SK-N-SH (cell line): Measurements from ENCODE around the gene CFAP20DC. TPM values are rescaled to one million over a fixed set of nuclear protein-coding genes. Genes with fewer than 3 reads are reported as not detected.

Source experiments
- CTCF ChIA-PET: fragments of 300-600, 350-600 bp; formaldehyde crosslinking; extraction: SDS; loops from one replicate; lab custom pipeline; 2021; lab: Yijun Ruan, JAX
- POLR2A ChIA-PET: fragments of 350-600 bp; sonication (Branson Sonifier 250); formaldehyde crosslinking; extraction: SDS; loops from one replicate; lab custom pipeline; 2020; ENCODE audit warnings: antibody characterized with exemption, inconsistent platforms; lab: Yijun Ruan, JAX
- DNase-seq: peaks from one replicate; pipeline ENCODE4 v3.0.0; 2012
- H2AFZ ChIP-seq: fragments of 200-600 bp; sonication (generic); 2 replicates; pipeline ENCODE4 v1.8.1; 2016; ENCODE audit warnings: antibody characterized with exemption, mild to moderate bottlenecking, low read depth
- H3F3A ChIP-seq: fragments of 200-600 bp; sonication (generic); replicated peaks from 2 replicates; pipeline ENCODE3; 2016; ENCODE audit warnings: antibody characterized with exemption, mild to moderate bottlenecking; ENCODE audit not compliant: insufficient read depth
- H3K27ac ChIP-seq, 2 experiments: fragments of 200-500 bp in 1 of 2; fragments of 200-600 bp in 1 of 2; sonication (Bioruptor generic) in 1 of 2; sonication (generic), shearing (Covaris generic) in 1 of 2; 2 replicates each; pipeline versions ENCODE4 v1.5.1 to v1.6.1; 2014 to 2016; ENCODE audit warnings: low read depth in 2 of 2, inconsistent platforms in 1 of 2, low read length in 1 of 2, mild to moderate bottlenecking in 1 of 2, mixed read lengths in 1 of 2
- H3K27me3 ChIP-seq: fragments of 200-600 bp; sonication (generic), shearing (Covaris generic); 2 replicates; pipeline ENCODE4 v1.6.1; 2016; ENCODE audit warnings: mixed run types; ENCODE audit not compliant: insufficient read depth
- H3K36me3 ChIP-seq, 2 experiments: fragments of 200-500 bp in 1 of 2; fragments of 200-600 bp in 1 of 2; sonication (Bioruptor generic) in 1 of 2; sonication (generic) in 1 of 2; replicated peaks in 1 of 2; 2 replicates each; pipeline versions ENCODE3 to v1.5.1; 2014 to 2016; ENCODE audit warnings: low read length in 1 of 2, mild to moderate bottlenecking in 1 of 2; ENCODE audit not compliant: insufficient read depth in 2 of 2, control insufficient read depth in 1 of 2
- H3K4me1 ChIP-seq, 2 experiments: fragments of 200-500 bp in 1 of 2; fragments of 200-600 bp in 1 of 2; sonication (Bioruptor generic) in 1 of 2; sonication (generic), shearing (Covaris generic) in 1 of 2; 2 replicates each; pipeline versions ENCODE4 v1.5.1 to v1.6.1; 2014 to 2016; ENCODE audit warnings: low read depth in 1 of 2, low read length in 1 of 2, mixed run types in 1 of 2; ENCODE audit not compliant: insufficient read depth in 2 of 2, control insufficient read depth in 1 of 2
- H3K4me2 ChIP-seq: fragments of 200-600 bp; sonication (generic), shearing (Covaris generic); 2 replicates; pipeline ENCODE4 v1.6.1; 2017; ENCODE audit warnings: mixed run types
- H3K4me3 ChIP-seq, 2 experiments: fragments of 200-500 bp in 1 of 2; fragments of 200-600 bp in 1 of 2; sonication (Bioruptor generic) in 1 of 2; sonication (generic), shearing (Covaris generic) in 1 of 2; 2 replicates each; pipeline versions ENCODE4 v1.5.1 to v1.8.1; 2014 to 2016; ENCODE audit warnings: low read depth in 2 of 2, inconsistent platforms in 1 of 2, low read length in 1 of 2, mild to moderate bottlenecking in 1 of 2, mixed read lengths in 1 of 2, moderate library complexity in 1 of 2
- H3K79me2 ChIP-seq: fragments of 200-600 bp; sonication (generic); 2 replicates; pipeline ENCODE4 v1.8.1; 2017; ENCODE audit warnings: mild to moderate bottlenecking; ENCODE audit not compliant: insufficient read depth
- H3K9ac ChIP-seq: fragments of 200-600 bp; sonication (generic); 2 replicates; pipeline ENCODE4 v1.6.1; 2017; ENCODE audit warnings: mixed run types
- H3K9me2 ChIP-seq: fragments of 200-600 bp; sonication (generic); 2 replicates; pipeline ENCODE4 v1.6.1; 2017; ENCODE audit warnings: mixed run types
- H3K9me3 ChIP-seq: fragments of 200-600 bp; sonication (generic); 2 replicates; pipeline ENCODE4 v1.6.1; 2017; ENCODE audit warnings: mixed run types, mild to moderate bottlenecking, moderate library complexity
- H4K20me1 ChIP-seq: fragments of 200-600 bp; sonication (generic); 2 replicates; pipeline ENCODE4 v1.6.1; 2017; ENCODE audit warnings: mild to moderate bottlenecking, mixed run types; ENCODE audit not compliant: insufficient read depth
- CHD2 ChIP-seq: fragments of 150-350 bp; IDR thresholded peaks from 2 replicates; pipeline ENCODE4 v1.6.1; 2018; ENCODE audit warnings: low read length; ENCODE audit not compliant: partially characterized antibody
- EP300 ChIP-seq, 2 experiments: IDR thresholded peaks; 2 replicates each; pipeline versions ENCODE4 v1.4.0 to v1.6.1; 2012; ENCODE audit warnings: borderline replicate concordance in 1 of 2, low read depth in 1 of 2, low read length in 1 of 2
- EZH2phosphoT487 ChIP-seq: fragments of 200-600 bp; sonication (generic); IDR thresholded peaks from 2 replicates; pipeline ENCODE4 v1.6.1; 2017; ENCODE audit warnings: low read depth, mixed run types, mild to moderate bottlenecking, antibody characterized with exemption, moderate library complexity, borderline replicate concordance
- FOSL2 ChIP-seq: IDR thresholded peaks from 2 replicates; pipeline ENCODE4 v1.4.0; 2012; ENCODE audit warnings: low read depth, mild to moderate bottlenecking, moderate library complexity, borderline replicate concordance
- FOXJ3 ChIP-seq: sonication (generic); formaldehyde crosslinking; IDR thresholded peaks from 2 replicates; pipeline ENCODE4 v1.5.1; 2020; ENCODE audit warnings: mild to moderate bottlenecking, missing genetic modification reagents
- GABPA ChIP-seq: IDR thresholded peaks from 2 replicates; pipeline ENCODE4 v1.4.0; 2012; ENCODE audit warnings: low read depth, mild to moderate bottlenecking
- GATA2 ChIP-seq: sonication (generic); formaldehyde crosslinking; IDR thresholded peaks from 2 replicates; pipeline ENCODE4 v1.5.0; 2020; ENCODE audit warnings: mild to moderate bottlenecking, missing genetic modification reagents
- MEF2A ChIP-seq: IDR thresholded peaks from 2 replicates; pipeline ENCODE4 v1.4.0; 2012; ENCODE audit warnings: low read depth, borderline replicate concordance
- NFIC ChIP-seq: IDR thresholded peaks from 2 replicates; pipeline ENCODE4 v1.4.0; 2012; ENCODE audit warnings: borderline replicate concordance
- NRF1 ChIP-seq: IDR thresholded peaks from 2 replicates; pipeline ENCODE4 v1.6.1; 2012; ENCODE audit warnings: low read depth, mild to moderate bottlenecking, low read length
- POLR2AphosphoS5 ChIP-seq: IDR thresholded peaks from 2 replicates; pipeline ENCODE4 v1.6.1; 2012; ENCODE audit warnings: low read depth, low read length
- RAD21 ChIP-seq: IDR thresholded peaks from 2 replicates; pipeline ENCODE4 v1.6.1; 2012; ENCODE audit warnings: mild to moderate bottlenecking, low read length
- RCOR1 ChIP-seq: fragments of 150-350 bp; IDR thresholded peaks from 2 replicates; pipeline ENCODE4 v1.6.1; 2017; ENCODE audit warnings: antibody characterized with exemption, low read length
- RFX5 ChIP-seq: IDR thresholded peaks from 2 replicates; pipeline ENCODE4 v1.6.1; 2012; ENCODE audit warnings: mild to moderate bottlenecking, improper control_type of control experiment, low read length
- SIN3A ChIP-seq: IDR thresholded peaks from 2 replicates; pipeline ENCODE4 v1.6.1; 2012; ENCODE audit warnings: low read depth, mild to moderate bottlenecking, low read length, moderate library complexity, borderline replicate concordance
- SMC3 ChIP-seq: IDR thresholded peaks from 2 replicates; pipeline ENCODE4 v1.6.1; 2012; ENCODE audit warnings: low read depth, low read length, improper control_type of control experiment
- TCF12 ChIP-seq: IDR thresholded peaks from 2 replicates; pipeline ENCODE4 v1.4.0; 2012
- TEAD4 ChIP-seq: IDR thresholded peaks from 2 replicates; pipeline ENCODE4 v1.4.0; 2012; ENCODE audit warnings: mild to moderate bottlenecking, borderline replicate concordance; ENCODE audit not compliant: insufficient read depth
- YY1 ChIP-seq: IDR thresholded peaks from 2 replicates; pipeline ENCODE4 v1.4.0; 2012; ENCODE audit warnings: low read depth, mild to moderate bottlenecking
- WGBS: methylation state at CpG from one replicate; pipeline ENCODE4 v1.1.6; 2017; ENCODE audit warnings: low lambda C conversion rate; 5-methylcytosine and 5-hydroxymethylcytosine counted together
- polyA plus RNA-seq, 3 experiments: library from polyadenylated mRNA; depleted of rRNA; stranded (reverse); fragments of >200 nt; gene quantifications; 2 replicates each; pipeline ENCODE4 v1.2.3, GENCODE V29; 2012
- TF ChIP-seq, protein P1 (sequence below): IDR thresholded peaks from 2 replicates; pipeline ENCODE4; 2012
- TF ChIP-seq, protein P2 (sequence below): fragments of 150-350 bp; IDR thresholded peaks from 2 replicates; pipeline ENCODE4 v1.6.1; 2016; ENCODE audit warnings: mild to moderate bottlenecking, low read depth, low read length
- TF ChIP-seq, protein P3 (sequence below): IDR thresholded peaks from 2 replicates; pipeline ENCODE4 v1.4.0; 2012; ENCODE audit warnings: low read depth, borderline replicate concordance
- TF ChIP-seq, protein P4 (sequence below): fragments of 150-350 bp; IDR thresholded peaks from 2 replicates; pipeline ENCODE4 v1.6.1; 2017; ENCODE audit warnings: antibody characterized with exemption, low read length, low read depth, borderline replicate concordance
- TF ChIP-seq, protein P5 (sequence below): fragments of 200-600 bp; sonication (generic); IDR thresholded peaks from 2 replicates; pipeline ENCODE4 v1.6.1; 2017; ENCODE audit warnings: antibody characterized with exemption, mild to moderate bottlenecking, moderate library complexity
- TF ChIP-seq, protein P6 (sequence below): IDR thresholded peaks from 2 replicates; pipeline ENCODE4 v1.4.0; 2012; ENCODE audit warnings: low read depth, borderline replicate concordance

CFAP20DC gene
- 1.8 and 1.9 TPM in 2 replicates for polyA plus RNA-seq (2012; rRNA removed)
- 2.2 and 2.4 TPM in 2 replicates for polyA plus RNA-seq (2012; cell fraction: cytosol; rRNA removed)
- polyA plus RNA-seq (2012; cell fraction: nucleus; rRNA removed) = 1.6 and 2.3 TPM in 2 replicates

DNA sequence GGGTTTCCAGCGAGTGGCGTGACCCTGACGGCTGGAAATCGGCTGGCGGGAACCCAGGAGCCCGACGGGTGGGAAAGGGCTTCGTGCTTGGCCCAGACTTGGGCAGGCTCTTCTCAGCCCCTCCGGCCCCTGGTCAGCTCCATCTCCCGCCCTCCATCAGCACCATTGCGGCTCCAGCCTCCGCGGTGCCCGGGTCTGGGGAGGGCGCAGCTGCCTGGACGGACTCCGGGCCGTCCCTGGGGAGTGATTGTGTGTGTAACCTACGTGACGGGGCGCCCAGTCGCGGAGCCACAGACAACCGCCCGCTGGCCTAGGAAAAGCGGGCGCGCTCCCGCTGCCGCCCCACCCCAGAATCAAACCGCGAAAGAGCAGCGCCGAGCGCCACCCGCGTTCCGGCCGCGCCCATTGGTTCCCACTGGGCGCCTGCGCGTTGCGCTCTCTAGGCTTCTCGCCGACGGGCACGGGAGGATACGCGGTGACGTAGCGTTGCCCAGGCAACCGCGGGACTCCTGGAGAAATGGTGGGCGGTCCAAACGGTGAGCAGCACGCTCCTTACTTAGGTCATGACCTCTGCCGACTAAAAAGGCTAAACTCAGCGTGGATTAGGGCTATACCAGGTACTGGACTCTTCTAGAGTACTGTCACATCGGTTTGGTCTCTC, at the start of gene CFAP20DC:
TSS of gene CFAP20DC (minus strand) at position 355 of the 661 bp plus-strand sequence. CDS start 394 bp downstream, outside the sequence.
- H3K4me2 ChIP-seq = peak within 1 kb of the TSS; percentile 87
- H3K4me1 ChIP-seq = peaks cover 0 to 12% of the 10 kb centered on the region in 2 experiments; a peak in 1 of 4 replicates
- peak within 1 kb of the TSS; percentile 95 for H2AFZ ChIP-seq
- no peaks in the 10 kb centered on the region for H4K20me1 ChIP-seq
- CTCF ChIA-PET = no interaction called here
- H3K9me3 ChIP-seq = no peaks in the 10 kb centered on the region
- peak; percentile 97 for DNase-seq
- no peaks in the 10 kb centered on the region; the same call in 1 of the 2 replicates for H3K9me2 ChIP-seq
- peak within 1 kb of the TSS; percentile 86 for H3K9ac ChIP-seq
- H3K27me3 ChIP-seq = no peaks in the 10 kb centered on the region
- peak within 1 kb of the TSS; percentile 63 to 88 for H3K27ac ChIP-seq
- no peaks in the 10 kb centered on the region for H3F3A ChIP-seq
- no peaks in the 10 kb centered on the region for H3K79me2 ChIP-seq
- WGBS = under 1% methylated on average over 29 of the region's 60 CpGs
- POLR2A ChIA-PET = interaction anchor here (0.6 to 0.7 kb wide), 2 partner anchors 10 to 41 kb away, joined by 3 read pairs; no protein-coding TSS in a partner anchor
- H3K4me3 ChIP-seq = peak within 1 kb of the TSS; percentile 70 to 85
- peaks cover 0 to 13% of the 10 kb centered on the region in 2 experiments for H3K36me3 ChIP-seq
- TF ChIP-seq NRF1 (peak; percentile 76), RAD21 (no peak), POLR2AphosphoS5 (peak; percentile 91; the same call in 1 of the 2 replicates), FOXJ3 (no peak), SMC3 (no peak), TEAD4 (no peak), RCOR1 (no peak), FOSL2 (no peak), YY1 (no peak), MEF2A (no peak), GABPA (no peak), EP300 (IDR thresholded peaks at IDR 0.05; ENCODE audit: borderline replicate concordance in 1 of 2, low read depth in 1 of 2, low read length in 1 of 2) (no peak), NFIC (no peak), RFX5 (peak; percentile 70; the same call in 1 of the 2 replicates), TCF12 (no peak), CHD2 (peak; percentile 46), GATA2 (CRISPR knock-in tag) (no peak), SIN3A (peak; percentile 8; the same call in 1 of the 2 replicates), EZH2phosphoT487 (no peak)
- TF ChIP-seq, protein P1, sequence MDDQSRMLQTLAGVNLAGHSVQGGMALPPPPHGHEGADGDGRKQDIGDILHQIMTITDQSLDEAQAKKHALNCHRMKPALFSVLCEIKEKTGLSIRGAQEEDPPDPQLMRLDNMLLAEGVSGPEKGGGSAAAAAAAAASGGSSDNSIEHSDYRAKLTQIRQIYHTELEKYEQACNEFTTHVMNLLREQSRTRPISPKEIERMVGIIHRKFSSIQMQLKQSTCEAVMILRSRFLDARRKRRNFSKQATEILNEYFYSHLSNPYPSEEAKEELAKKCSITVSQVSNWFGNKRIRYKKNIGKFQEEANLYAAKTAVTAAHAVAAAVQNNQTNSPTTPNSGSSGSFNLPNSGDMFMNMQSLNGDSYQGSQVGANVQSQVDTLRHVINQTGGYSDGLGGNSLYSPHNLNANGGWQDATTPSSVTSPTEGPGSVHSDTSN = no peak
- TF ChIP-seq, protein P2, sequence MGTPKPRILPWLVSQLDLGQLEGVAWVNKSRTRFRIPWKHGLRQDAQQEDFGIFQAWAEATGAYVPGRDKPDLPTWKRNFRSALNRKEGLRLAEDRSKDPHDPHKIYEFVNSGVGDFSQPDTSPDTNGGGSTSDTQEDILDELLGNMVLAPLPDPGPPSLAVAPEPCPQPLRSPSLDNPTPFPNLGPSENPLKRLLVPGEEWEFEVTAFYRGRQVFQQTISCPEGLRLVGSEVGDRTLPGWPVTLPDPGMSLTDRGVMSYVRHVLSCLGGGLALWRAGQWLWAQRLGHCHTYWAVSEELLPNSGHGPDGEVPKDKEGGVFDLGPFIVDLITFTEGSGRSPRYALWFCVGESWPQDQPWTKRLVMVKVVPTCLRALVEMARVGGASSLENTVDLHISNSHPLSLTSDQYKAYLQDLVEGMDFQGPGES = no peak
- TF ChIP-seq, protein P3, sequence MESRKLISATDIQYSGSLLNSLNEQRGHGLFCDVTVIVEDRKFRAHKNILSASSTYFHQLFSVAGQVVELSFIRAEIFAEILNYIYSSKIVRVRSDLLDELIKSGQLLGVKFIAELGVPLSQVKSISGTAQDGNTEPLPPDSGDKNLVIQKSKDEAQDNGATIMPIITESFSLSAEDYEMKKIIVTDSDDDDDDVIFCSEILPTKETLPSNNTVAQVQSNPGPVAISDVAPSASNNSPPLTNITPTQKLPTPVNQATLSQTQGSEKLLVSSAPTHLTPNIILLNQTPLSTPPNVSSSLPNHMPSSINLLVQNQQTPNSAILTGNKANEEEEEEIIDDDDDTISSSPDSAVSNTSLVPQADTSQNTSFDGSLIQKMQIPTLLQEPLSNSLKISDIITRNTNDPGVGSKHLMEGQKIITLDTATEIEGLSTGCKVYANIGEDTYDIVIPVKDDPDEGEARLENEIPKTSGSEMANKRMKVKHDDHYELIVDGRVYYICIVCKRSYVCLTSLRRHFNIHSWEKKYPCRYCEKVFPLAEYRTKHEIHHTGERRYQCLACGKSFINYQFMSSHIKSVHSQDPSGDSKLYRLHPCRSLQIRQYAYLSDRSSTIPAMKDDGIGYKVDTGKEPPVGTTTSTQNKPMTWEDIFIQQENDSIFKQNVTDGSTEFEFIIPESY = 0 out of 2 replicates have a peak, but pooled peaks have one; percentile 32
- TF ChIP-seq, protein P4, sequence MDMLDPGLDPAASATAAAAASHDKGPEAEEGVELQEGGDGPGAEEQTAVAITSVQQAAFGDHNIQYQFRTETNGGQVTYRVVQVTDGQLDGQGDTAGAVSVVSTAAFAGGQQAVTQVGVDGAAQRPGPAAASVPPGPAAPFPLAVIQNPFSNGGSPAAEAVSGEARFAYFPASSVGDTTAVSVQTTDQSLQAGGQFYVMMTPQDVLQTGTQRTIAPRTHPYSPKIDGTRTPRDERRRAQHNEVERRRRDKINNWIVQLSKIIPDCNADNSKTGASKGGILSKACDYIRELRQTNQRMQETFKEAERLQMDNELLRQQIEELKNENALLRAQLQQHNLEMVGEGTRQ = no peak
- TF ChIP-seq, protein P5, sequence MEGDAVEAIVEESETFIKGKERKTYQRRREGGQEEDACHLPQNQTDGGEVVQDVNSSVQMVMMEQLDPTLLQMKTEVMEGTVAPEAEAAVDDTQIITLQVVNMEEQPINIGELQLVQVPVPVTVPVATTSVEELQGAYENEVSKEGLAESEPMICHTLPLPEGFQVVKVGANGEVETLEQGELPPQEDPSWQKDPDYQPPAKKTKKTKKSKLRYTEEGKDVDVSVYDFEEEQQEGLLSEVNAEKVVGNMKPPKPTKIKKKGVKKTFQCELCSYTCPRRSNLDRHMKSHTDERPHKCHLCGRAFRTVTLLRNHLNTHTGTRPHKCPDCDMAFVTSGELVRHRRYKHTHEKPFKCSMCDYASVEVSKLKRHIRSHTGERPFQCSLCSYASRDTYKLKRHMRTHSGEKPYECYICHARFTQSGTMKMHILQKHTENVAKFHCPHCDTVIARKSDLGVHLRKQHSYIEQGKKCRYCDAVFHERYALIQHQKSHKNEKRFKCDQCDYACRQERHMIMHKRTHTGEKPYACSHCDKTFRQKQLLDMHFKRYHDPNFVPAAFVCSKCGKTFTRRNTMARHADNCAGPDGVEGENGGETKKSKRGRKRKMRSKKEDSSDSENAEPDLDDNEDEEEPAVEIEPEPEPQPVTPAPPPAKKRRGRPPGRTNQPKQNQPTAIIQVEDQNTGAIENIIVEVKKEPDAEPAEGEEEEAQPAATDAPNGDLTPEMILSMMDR = no peak
- TF ChIP-seq, protein P6, sequence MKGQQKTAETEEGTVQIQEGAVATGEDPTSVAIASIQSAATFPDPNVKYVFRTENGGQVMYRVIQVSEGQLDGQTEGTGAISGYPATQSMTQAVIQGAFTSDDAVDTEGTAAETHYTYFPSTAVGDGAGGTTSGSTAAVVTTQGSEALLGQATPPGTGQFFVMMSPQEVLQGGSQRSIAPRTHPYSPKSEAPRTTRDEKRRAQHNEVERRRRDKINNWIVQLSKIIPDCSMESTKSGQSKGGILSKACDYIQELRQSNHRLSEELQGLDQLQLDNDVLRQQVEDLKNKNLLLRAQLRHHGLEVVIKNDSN = no peak
